Measurements from ENCODE around the gene CYRIA. TPM values are rescaled to one million over a fixed set of nuclear protein-coding genes. Genes with fewer than 3 reads are reported as not detected.
A peak's percentile ranks its signal among the peaks of the same experiment; 100 is the strongest.

The CYRIA gene
- total RNA-seq, 1 donor from 2014 or later: 1.0 TPM

- H3K4me1 Mint-ChIP-seq: peaks cover 24% of the 10 kb centered on the region
- no peak overlapping the region for H3K9ac ChIP-seq
- peaks cover 9% of the 10 kb centered on the region for H4K20me1 ChIP-seq (ENCODE audit: low read depth)
- H3K9me3 ChIP-seq (ENCODE audit: low read depth): no peaks in the 10 kb centered on the region
- no peak for TF ChIP-seq CTCF (IDR thresholded peaks at IDR 0.05)
- no peak for TF ChIP-seq EZH2phosphoT487 (IDR thresholded peaks at IDR 0.05)
- no peak for TF ChIP-seq EZH2 (IDR thresholded peaks at IDR 0.05)
- no peak overlapping the region for H3K4me3 Mint-ChIP-seq
- H3K4me3 ChIP-seq: no peak overlapping the region
- H3K27me3 Mint-ChIP-seq (ENCODE audit: insufficient read depth, low read depth): peaks cover 21% of the 10 kb centered on the region
- no peak overlapping the region for H3K4me2 ChIP-seq
- H3K9me3 Mint-ChIP-seq: no peaks in the 10 kb centered on the region
- no peak overlapping the region for H2AFZ ChIP-seq (replicated peaks)
- H3K27ac ChIP-seq: no peak overlapping the region
- no peaks in the 10 kb centered on the region for H3K36me3 Mint-ChIP-seq
- H3K27ac Mint-ChIP-seq: peak overlapping the region; percentile 64
- no peak for DNase-seq (ENCODE audit: low spot score)
- peaks cover 45% of the 10 kb centered on the region for H3K27me3 ChIP-seq
- H3K79me2 ChIP-seq (ENCODE audit: low read depth): no peaks in the 10 kb centered on the region
- peaks cover 5% of the 10 kb centered on the region for H3F3A ChIP-seq (ENCODE audit: low read depth)
- peaks cover 4% of the 10 kb centered on the region for H3K4me1 ChIP-seq
- no peaks in the 10 kb centered on the region for H3K36me3 ChIP-seq
These were observed 3.4 kb downstream of the CYRIA start for GRCh38 chr2:16661936-16662839.

- H3F3A ChIP-seq (ENCODE audit: low read depth): peaks cover 5% of the 10 kb centered on the region
- Mint-ChIP-seq H3K27me3 (ENCODE audit: insufficient read depth, low read depth) (peaks cover 21% of the 10 kb centered on the region), H3K27ac (no peak overlapping the region), H3K4me1 (peaks cover 30% of the 10 kb centered on the region), H3K4me3 (no peak overlapping the region), H3K36me3 (no peaks in the 10 kb centered on the region), H3K9me3 (no peaks in the 10 kb centered on the region)
- H3K4me2 ChIP-seq: no peak overlapping the region
- H2AFZ ChIP-seq (replicated peaks): no peak overlapping the region
- no peak overlapping the region for H3K27ac ChIP-seq
- H3K9me3 ChIP-seq (ENCODE audit: low read depth): no peaks in the 10 kb centered on the region
- no peak for TF ChIP-seq EZH2phosphoT487 (IDR thresholded peaks at IDR 0.05)
- TF ChIP-seq EZH2 (IDR thresholded peaks at IDR 0.05): no peak
- no peak for TF ChIP-seq CTCF (IDR thresholded peaks at IDR 0.05)
- no peaks in the 10 kb centered on the region for H3K36me3 ChIP-seq
- DNase-seq (ENCODE audit: low spot score): no peak
- H3K27me3 ChIP-seq: peaks cover 38% of the 10 kb centered on the region
- H4K20me1 ChIP-seq (ENCODE audit: low read depth): peaks cover 9% of the 10 kb centered on the region
- H3K9ac ChIP-seq: no peak overlapping the region
- H3K4me3 ChIP-seq: no peak overlapping the region
- peaks cover 5% of the 10 kb centered on the region for H3K4me1 ChIP-seq
- no peaks in the 10 kb centered on the region for H3K79me2 ChIP-seq (ENCODE audit: low read depth)
These were observed 4.1 kb downstream of the CYRIA start for GRCh38 chr2:16661526-16661925.

GRCh38 chr2:16660556-16660955, 5.1 kb downstream of the CYRIA start:
- Histone ChIP-seq H2AFZ (replicated peaks) (no peak overlapping the region), H3K27ac (no peak overlapping the region), H3K9ac (no peak overlapping the region), H3K9me3 (ENCODE audit: low read depth) (no peaks in the 10 kb centered on the region), H4K20me1 (ENCODE audit: low read depth) (peaks cover 9% of the 10 kb centered on the region), H3K4me3 (no peak overlapping the region), H3K27me3 (peaks cover 30% of the 10 kb centered on the region), H3K36me3 (no peaks in the 10 kb centered on the region), H3F3A (ENCODE audit: low read depth) (no peaks in the 10 kb centered on the region), H3K4me2 (no peak overlapping the region), H3K4me1 (peaks cover 6% of the 10 kb centered on the region), H3K79me2 (ENCODE audit: low read depth) (no peaks in the 10 kb centered on the region)
- H3K36me3 Mint-ChIP-seq: no peaks in the 10 kb centered on the region
- H3K27me3 Mint-ChIP-seq (ENCODE audit: insufficient read depth, low read depth): peaks cover 16% of the 10 kb centered on the region
- DNase-seq (ENCODE audit: low spot score): no peak
- peaks cover 33% of the 10 kb centered on the region for H3K4me1 Mint-ChIP-seq
- H3K27ac Mint-ChIP-seq: no peak overlapping the region
- no peak overlapping the region for H3K4me3 Mint-ChIP-seq
- no peaks in the 10 kb centered on the region for H3K9me3 Mint-ChIP-seq
- no peak for TF ChIP-seq EZH2 (IDR thresholded peaks at IDR 0.05)
- TF ChIP-seq EZH2phosphoT487 (IDR thresholded peaks at IDR 0.05): no peak
- no peak for TF ChIP-seq CTCF (IDR thresholded peaks at IDR 0.05)

All from neural progenitor cell (in vitro differentiated cells).